HepG2 (cell line): Measurements from ENCODE around the gene POLR1H. TPM values are rescaled to one million over a fixed set of nuclear protein-coding genes. Genes with fewer than 3 reads are reported as not detected.

Experiments used
- ATAC-seq: fragments of 200-7000 bp; cut with Tn5 transposase; 3 replicates; pipeline ENCODE4 v1.9.1; 2020; ENCODE audit warnings: mild to moderate bottlenecking, moderate library complexity
- BruUV-seq: library from RNA; stranded (reverse); fragments of 400-500 nt; replicated peaks from 2 replicates; lab custom pipeline; 2021; lab: Mats Ljungman, UMichigan
- CTCF ChIA-PET: fragments of 300-600 bp; formaldehyde crosslinking; extraction: SDS; loops from one replicate; lab custom pipeline; 2021; ENCODE audit warnings: low total read pairs, inconsistent platforms, low intra/inter-chr PET ratio; lab: Yijun Ruan, JAX
- POLR2A ChIA-PET: fragments of 350-600 bp; sonication (Branson Sonifier 250); formaldehyde crosslinking; loops from one replicate; lab custom pipeline; 2020; ENCODE audit warnings: antibody characterized with exemption, inconsistent platforms; lab: Yijun Ruan, JAX
- DNase-seq: peaks from one replicate; pipeline ENCODE4 v3.0.0-alpha.2; 2015; ENCODE audit warnings: low spot score
- FAIRE-seq: peaks from 3 replicates; lab custom pipeline; 2011; peaks lifted over from hg19 to GRCh38; lab: Jason Lieb, UNC
- H2AFZ ChIP-seq: one replicate; pipeline ENCODE4 v1.6.1; 2011; ENCODE audit warnings: low read length, inconsistent platforms
- H3K27ac ChIP-seq: fragments of 300-600 bp; 3 replicates; pipeline ENCODE4 v1.8.0; 2011; ENCODE audit warnings: mixed run types, mild to moderate bottlenecking, mixed read lengths, low read length, inconsistent platforms; ENCODE audit not compliant: insufficient read depth; ENCODE audit errors: extremely low read length
- H3K27me3 ChIP-seq, 2 experiments: fragments of 200-600 bp in 1 of 2; 2 replicates in 1 of 2; 3 replicates in 1 of 2; pipeline versions ENCODE4 v1.6.0 to v1.8.0; 2011; ENCODE audit warnings: low read length in 2 of 2, mild to moderate bottlenecking in 2 of 2, moderate library complexity in 2 of 2, inconsistent platforms in 1 of 2; ENCODE audit not compliant: insufficient read depth in 2 of 2, control insufficient read depth in 1 of 2
- H3K36me3 ChIP-seq, 2 experiments: fragments of 200-600 bp in 1 of 2; replicated peaks in 1 of 2; 2 replicates in 1 of 2; 3 replicates in 1 of 2; pipeline versions ENCODE4 v1.5.1 to v1.8.0; 2011; ENCODE audit warnings: low read length in 2 of 2, inconsistent platforms in 1 of 2; ENCODE audit not compliant: insufficient read depth in 2 of 2, control insufficient read depth in 1 of 2
- H3K4me1 ChIP-seq: 2 replicates; pipeline ENCODE4 v1.5.1; 2012; ENCODE audit warnings: low read length, inconsistent platforms; ENCODE audit not compliant: insufficient read depth
- H3K4me2 ChIP-seq: 2 replicates; pipeline ENCODE4 v1.6.0; 2011; ENCODE audit warnings: low read depth, low read length, inconsistent platforms
- H3K4me3 ChIP-seq, 3 experiments: fragments of 200-600 bp in 1 of 3; sonication (generic), shearing (Covaris generic) in 1 of 3; replicated peaks in 1 of 3; 2 replicates each; pipeline ENCODE4 v1.5.1; 2011 to 2016; ENCODE audit warnings: low read length in 3 of 3, inconsistent platforms in 2 of 3, low read depth in 2 of 3, mild to moderate bottlenecking in 2 of 3, control low read depth in 1 of 3, mixed read lengths in 1 of 3; ENCODE audit not compliant: insufficient read depth in 1 of 3
- H3K79me2 ChIP-seq: one replicate; pipeline ENCODE4 v1.6.1; 2011; ENCODE audit warnings: low read length, inconsistent platforms; ENCODE audit not compliant: insufficient read depth
- H3K9ac ChIP-seq: 2 replicates; pipeline ENCODE4 v1.6.0; 2011; ENCODE audit warnings: mild to moderate bottlenecking, low read depth, low read length, inconsistent platforms; ENCODE audit not compliant: insufficient read depth
- H3K9me3 ChIP-seq: 2 replicates; pipeline ENCODE4 v1.5.1; 2012; ENCODE audit warnings: mild to moderate bottlenecking, low read length
- H4K20me1 ChIP-seq: 2 replicates; pipeline ENCODE4 v1.6.0; 2011; ENCODE audit warnings: inconsistent platforms, mild to moderate bottlenecking, low read length, moderate library complexity; ENCODE audit not compliant: insufficient read depth
- ARNTL ChIP-seq: sonication (generic); formaldehyde crosslinking; IDR thresholded peaks from 2 replicates; pipeline ENCODE4 v1.4.0; 2020; ENCODE audit warnings: mild to moderate bottlenecking, missing genetic modification reagents
- ATRX ChIP-seq: sonication (generic); formaldehyde crosslinking; IDR thresholded peaks from 2 replicates; pipeline ENCODE4 v1.4.0; 2020; ENCODE audit warnings: missing genetic modification reagents, borderline replicate concordance
- CCDC6 ChIP-seq: sonication (generic); formaldehyde crosslinking; IDR thresholded peaks from 2 replicates; pipeline ENCODE4 v1.8.1; 2022; ENCODE audit warnings: mild to moderate bottlenecking, missing genetic modification reagents, moderate library complexity
- DBP ChIP-seq: sonication (generic); formaldehyde crosslinking; IDR thresholded peaks from 2 replicates; pipeline ENCODE4 v1.4.0; 2020; ENCODE audit warnings: missing genetic modification reagents; ENCODE audit errors: not compliant biosample characterization
- IKZF1 ChIP-seq: fragments of 450-650 bp; IDR thresholded peaks from 2 replicates; pipeline ENCODE4 v1.7.1; 2016
- MXD1 ChIP-seq: sonication (generic); formaldehyde crosslinking; IDR thresholded peaks from 2 replicates; pipeline ENCODE4 v1.4.0; 2020; ENCODE audit warnings: mild to moderate bottlenecking, missing genetic modification reagents
- PAX8 ChIP-seq: sonication (generic); formaldehyde crosslinking; IDR thresholded peaks from 2 replicates; pipeline ENCODE4 v1.8.0; 2022; ENCODE audit warnings: mild to moderate bottlenecking, missing genetic modification reagents, borderline replicate concordance
- POLR2A ChIP-seq, 2 experiments: IDR thresholded peaks; 2 replicates each; pipeline ENCODE4 v1.6.1; 2011; ENCODE audit warnings: low read depth in 2 of 2, low read length in 2 of 2, mild to moderate bottlenecking in 1 of 2, moderate library complexity in 1 of 2; ENCODE audit not compliant: insufficient read depth in 1 of 2
- SIX1 ChIP-seq: sonication (generic); formaldehyde crosslinking; IDR thresholded peaks from 2 replicates; pipeline ENCODE4 v1.4.0; 2020; ENCODE audit warnings: missing genetic modification reagents, borderline replicate concordance
- XRCC5 ChIP-seq: fragments of 200-400 bp; formaldehyde crosslinking; optimal IDR thresholded peaks from 2 replicates; pipeline ENCODE3; 2017; ENCODE audit warnings: mild to moderate bottlenecking, low read length
- ZMYM4 ChIP-seq: sonication (generic); formaldehyde crosslinking; IDR thresholded peaks from 2 replicates; pipeline ENCODE4 v1.8.1; 2023; ENCODE audit warnings: mild to moderate bottlenecking, missing genetic modification reagents
- ZNF280B ChIP-seq: sonication (generic); formaldehyde crosslinking; IDR thresholded peaks from 2 replicates; pipeline ENCODE4 v1.5.0; 2020; ENCODE audit warnings: missing genetic modification reagents, mild to moderate bottlenecking, borderline replicate concordance
- ZNF282 ChIP-seq: fragments of 450-650 bp; IDR thresholded peaks from 2 replicates; pipeline ENCODE4 v1.6.1; 2018; ENCODE audit not compliant: partially characterized antibody
- ZNF570 ChIP-seq: sonication (generic); formaldehyde crosslinking; IDR thresholded peaks from 2 replicates; pipeline ENCODE4 v1.4.0; 2020; ENCODE audit warnings: mild to moderate bottlenecking, missing genetic modification reagents, borderline replicate concordance
- ZNF773 ChIP-seq: sonication (generic); formaldehyde crosslinking; IDR thresholded peaks from 2 replicates; pipeline ENCODE4 v1.4.0; 2020; ENCODE audit warnings: missing genetic modification reagents, borderline replicate concordance
- WGBS: methylation state at CpG from one replicate; pipeline ENCODE4 v1.1.6; 2017; ENCODE audit warnings: low lambda C conversion rate; 5-methylcytosine and 5-hydroxymethylcytosine counted together
- in situ Hi-C: cut with HindIII; loops from 2 replicates; pipeline ENCODE4 v1.10.0; 2017; ENCODE audit warnings: low pct_unique_long_range_greater_than_20kb; ENCODE audit not compliant: extremely low pct_ligation_motif_present
- intact Hi-C: fragments of 100-400 bp; cut with micrococcal nuclease; formaldehyde crosslinking; loops from one replicate; pipeline ENCODE4 v1.10.0; 2022; ENCODE audit not compliant: unreplicated experiment
- polyA plus RNA-seq, 8 experiments: library from polyadenylated mRNA; depleted of rRNA in 3 of 8; stranded (reverse) in 7 of 8; unstranded in 1 of 8; fragments of >200 nt; fragmentation: Illumina TruSeq in 4 of 8; extraction: Trizol in 4 of 8; gene quantifications; 2 replicates each; pipeline versions ENCODE4 v1.2.1 to v1.2.3, GENCODE V29; 2011 to 2016; ENCODE audit warnings: low read depth in 4 of 8, missing spikeins in 1 of 8, mixed read lengths in 1 of 8; ENCODE audit not compliant: insufficient read depth in 1 of 8
- total RNA-seq, 5 experiments: library from RNA; depleted of rRNA; stranded (reverse); fragments of >200 nt; fragmentation: Illumina TruSeq; extraction: Trizol; gene quantifications; 2 replicates each; pipeline ENCODE4 v1.2.3, GENCODE V29; 2016; ENCODE audit warnings: low read depth in 1 of 5

POLR1H gene
- total and polyA plus RNA-seq, 2 of the 13 experiments (the other 11 are each of a cell fraction or from before 2014, with no cell fraction given): 61.4 to 79.8 TPM

- no peaks in the 10 kb centered on the region for H3K9me3 ChIP-seq
- H3K79me2 ChIP-seq: peaks cover 4% of the 10 kb centered on the region
- H3K4me2 ChIP-seq: no peak overlapping the region
- H3K27ac ChIP-seq: no peak overlapping the region
- intact Hi-C loops: no loop called here
- no peak overlapping the region for H3K4me3 ChIP-seq
- no peaks in the 10 kb centered on the region for H4K20me1 ChIP-seq
- peaks cover 90% of the 10 kb centered on the region for H3K4me1 ChIP-seq
- in situ Hi-C loops: no loop called here
- H3K27me3 ChIP-seq: peaks cover 0 to 9% of the 10 kb centered on the region in 2 experiments; a peak in 1 of 5 replicates
- FAIRE-seq: no peak
- no peaks in the 10 kb centered on the region for H3K36me3 ChIP-seq
- no peak overlapping the region for H2AFZ ChIP-seq
- POLR2A ChIA-PET: interaction anchor here (0.6 to 1.6 kb wide), 2 partner anchors 31 to 110 kb away, joined by 3 to 6 read pairs; no protein-coding TSS in a partner anchor
- H3K9ac ChIP-seq: no peak overlapping the region
- DNase-seq: no peak
- WGBS: 12% methylated on average over 1 of the region's 1 CpG
- TF ChIP-seq DBP (CRISPR knock-in tag): no peak
- CTCF ChIA-PET: no interaction called here
- BruUV-seq: no TSS peak
- no peak for ATAC-seq
These were observed 35.8 kb downstream of the POLR1H start for GRCh38 chr6:30096829-30097228.

DNA sequence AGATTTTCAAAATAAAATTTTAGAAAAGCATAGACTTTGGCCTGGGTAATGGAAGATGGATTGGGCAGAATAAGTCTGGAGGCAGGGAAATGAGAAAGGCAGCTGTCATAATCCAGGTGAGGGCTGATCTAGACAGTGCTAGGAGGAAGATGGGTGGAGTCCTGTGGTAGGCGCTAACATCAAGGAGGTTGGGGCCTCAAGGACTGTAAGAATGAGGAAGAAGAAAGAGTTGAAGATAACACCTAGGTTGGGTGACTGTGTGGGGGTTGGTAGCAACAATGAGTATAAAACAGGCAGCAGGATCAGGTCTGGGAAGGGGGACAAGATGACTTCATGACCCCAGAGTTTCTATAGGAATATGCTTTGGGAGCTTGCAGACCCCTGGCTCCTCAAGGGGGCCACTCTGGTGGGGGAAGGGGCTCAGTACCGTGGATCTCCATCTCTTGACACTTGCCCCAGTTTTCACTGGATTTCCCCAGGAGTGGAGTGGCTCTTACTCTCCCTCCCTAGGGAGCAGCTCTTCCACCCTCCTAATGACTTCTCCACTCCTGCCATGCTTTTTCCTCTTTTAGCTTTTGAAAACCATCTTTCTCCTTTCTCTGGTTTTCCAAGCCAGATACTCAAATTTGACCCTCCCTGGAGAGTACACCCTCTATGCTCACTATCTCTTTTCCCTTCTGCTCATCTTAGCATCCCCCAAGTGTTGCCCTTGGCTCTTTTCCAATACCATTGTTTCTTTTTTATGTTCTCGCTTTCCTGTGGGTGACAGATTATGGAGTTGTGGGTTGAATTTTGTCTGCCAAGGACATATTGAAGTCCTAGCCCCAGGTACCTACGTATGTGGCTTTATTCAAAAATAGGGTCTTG lies 37.1 kb downstream of the POLR1H start:
- Histone ChIP-seq H2AFZ (no peak overlapping the region), H3K4me3 (no peak overlapping the region), H3K79me2 (peaks cover 9% of the 10 kb centered on the region), H3K4me1 (peaks cover 88% of the 10 kb centered on the region), H3K9me3 (no peaks in the 10 kb centered on the region), H4K20me1 (no peaks in the 10 kb centered on the region), H3K27me3 (peaks cover 0 to 5% of the 10 kb centered on the region in 2 experiments; a peak in 1 of 5 replicates), H3K4me2 (no peak overlapping the region), H3K36me3 (no peaks in the 10 kb centered on the region), H3K27ac (no peak overlapping the region), H3K9ac (no peak overlapping the region)
- ChIA-PET CTCF (no interaction called here), POLR2A (no interaction called here)
- in situ Hi-C loops (no loop called here), intact Hi-C loops (no loop called here)
- no peak for DNase-seq
- WGBS: 66% methylated on average over 4 of the region's 4 CpGs
- no peak for ATAC-seq
- TF ChIP-seq CCDC6 (CRISPR knock-in tag): no peak
- TF ChIP-seq ZNF282: no peak
- no peak for TF ChIP-seq MXD1 (CRISPR knock-in tag)
- no peak for TF ChIP-seq ZNF570 (CRISPR knock-in tag)
- no peak for TF ChIP-seq IKZF1
- TF ChIP-seq ATRX: no peak
- no peak for TF ChIP-seq SIX1
- TF ChIP-seq POLR2A (IDR thresholded peaks at IDR 0.05; ENCODE audit: insufficient read depth in 1 of 2, low read depth in 2 of 2, low read length in 2 of 2): no peak
- no peak for TF ChIP-seq XRCC5
- no peak for TF ChIP-seq PAX8
- TF ChIP-seq ZNF280B (CRISPR knock-in tag): no peak
- TF ChIP-seq ARNTL: no peak
- no peak for TF ChIP-seq ZMYM4
- TF ChIP-seq ZNF773: no peak
- no TSS peak for BruUV-seq
- FAIRE-seq: no peak
